GM18526 (cell line): ENCODE data around the gene ALG12.

ENCODE experiments used
- POLR2A ChIP-seq: IDR thresholded peaks from 3 replicates; pipeline ENCODE4 v1.6.1; 2011; ENCODE audit not compliant: insufficient read length; ENCODE audit errors: extremely low read depth

The ALG12 gene

GRCh38 chr22:49869086-49869830 is 49.0 kb downstream of the ALG12 start:
- TF ChIP-seq POLR2A = no peak

DNA sequence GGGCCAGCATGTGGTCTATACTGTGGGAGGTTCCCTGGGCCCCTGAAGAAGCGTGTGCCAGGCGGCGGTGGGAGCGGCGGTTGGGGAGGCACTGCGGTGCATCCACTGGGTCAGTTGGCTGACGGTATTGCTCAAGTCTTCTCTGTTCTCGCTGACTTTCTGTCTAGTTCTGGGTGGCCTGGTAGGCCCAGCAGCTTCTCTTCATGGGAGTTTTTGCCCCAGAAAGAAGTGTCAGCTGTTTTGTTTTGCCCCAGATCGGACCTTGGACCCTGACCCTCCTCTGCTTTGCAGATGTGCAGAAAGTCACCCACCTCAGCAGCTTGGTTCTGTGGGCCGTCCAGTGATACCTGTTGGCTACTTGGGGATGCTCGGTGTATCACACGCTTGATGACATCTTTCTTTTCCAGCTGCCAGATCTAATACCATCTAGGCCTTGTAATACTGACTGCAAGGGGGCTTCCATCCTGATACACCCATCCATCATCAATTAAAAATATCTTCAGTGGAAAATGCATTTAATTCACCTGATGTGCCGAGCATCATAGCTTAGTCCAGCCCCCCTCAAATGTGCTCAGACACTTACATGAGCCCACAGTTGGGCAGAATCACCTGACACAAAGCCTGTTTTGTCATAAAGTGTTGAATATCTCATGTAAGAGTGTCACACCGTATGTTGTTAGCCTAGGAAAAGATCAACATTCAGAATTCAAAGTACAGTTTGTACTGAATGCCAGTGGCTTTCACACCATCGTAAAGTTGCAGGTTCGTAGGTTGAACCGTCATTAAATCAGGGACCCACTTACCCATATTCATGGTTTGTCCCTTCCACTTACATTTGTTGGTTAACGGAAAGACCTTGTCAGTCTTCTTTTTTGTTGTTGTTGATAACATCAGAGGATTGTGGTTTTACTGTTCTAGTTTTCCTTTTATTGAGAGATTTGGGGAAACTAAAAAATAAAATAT is 50.7 kb downstream of the ALG12 start:
- TF ChIP-seq POLR2A = no peak

- no peak for TF ChIP-seq POLR2A
Measured at GRCh38 chr22:49866646-49867045, 51.6 kb downstream of the ALG12 start.

- TF ChIP-seq POLR2A = no peak
Measured at GRCh38 chr22:49866134-49866533, 52.1 kb downstream of the ALG12 start.

GRCh38 chr22:49865156-49865555 is 53.1 kb downstream of the ALG12 start:
- TF ChIP-seq POLR2A = no peak

DNA sequence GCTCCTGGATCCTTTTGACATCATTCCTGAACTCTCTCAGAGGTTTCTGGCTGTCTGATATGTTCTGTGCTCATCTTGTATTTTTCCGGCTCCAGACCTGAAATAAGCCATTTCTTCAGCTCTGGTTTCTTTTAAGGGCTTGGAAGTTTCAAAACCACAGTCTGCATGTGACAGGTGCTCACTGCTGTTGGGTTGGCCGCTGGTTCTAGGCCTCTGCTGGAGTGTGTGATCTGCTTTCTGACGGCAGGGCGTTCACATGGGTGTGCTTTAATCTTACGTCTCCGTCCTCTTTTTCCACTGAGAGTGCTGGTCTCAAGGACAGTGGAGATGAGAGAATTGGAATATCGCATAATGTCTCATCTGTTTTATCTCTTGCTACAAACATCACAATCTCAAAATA is 54.3 kb downstream of the ALG12 start:
- TF ChIP-seq POLR2A = no peak

GRCh38 chr22:49862496-49862776 is 55.8 kb downstream of the ALG12 start:
- TF ChIP-seq POLR2A = no peak

GRCh38 chr22:49861642-49862495 is 56.4 kb downstream of the ALG12 start:
- no peak for TF ChIP-seq POLR2A

- TF ChIP-seq POLR2A = no peak
Measured at GRCh38 chr22:49858827-49859226, 59.4 kb downstream of the ALG12 start.

GRCh38 chr22:49856766-49857618 is 61.2 kb downstream of the ALG12 start:
- no peak for TF ChIP-seq POLR2A

GRCh38 chr22:49856343-49856742 is 61.9 kb downstream of the ALG12 start:
- TF ChIP-seq POLR2A = no peak

DNA sequence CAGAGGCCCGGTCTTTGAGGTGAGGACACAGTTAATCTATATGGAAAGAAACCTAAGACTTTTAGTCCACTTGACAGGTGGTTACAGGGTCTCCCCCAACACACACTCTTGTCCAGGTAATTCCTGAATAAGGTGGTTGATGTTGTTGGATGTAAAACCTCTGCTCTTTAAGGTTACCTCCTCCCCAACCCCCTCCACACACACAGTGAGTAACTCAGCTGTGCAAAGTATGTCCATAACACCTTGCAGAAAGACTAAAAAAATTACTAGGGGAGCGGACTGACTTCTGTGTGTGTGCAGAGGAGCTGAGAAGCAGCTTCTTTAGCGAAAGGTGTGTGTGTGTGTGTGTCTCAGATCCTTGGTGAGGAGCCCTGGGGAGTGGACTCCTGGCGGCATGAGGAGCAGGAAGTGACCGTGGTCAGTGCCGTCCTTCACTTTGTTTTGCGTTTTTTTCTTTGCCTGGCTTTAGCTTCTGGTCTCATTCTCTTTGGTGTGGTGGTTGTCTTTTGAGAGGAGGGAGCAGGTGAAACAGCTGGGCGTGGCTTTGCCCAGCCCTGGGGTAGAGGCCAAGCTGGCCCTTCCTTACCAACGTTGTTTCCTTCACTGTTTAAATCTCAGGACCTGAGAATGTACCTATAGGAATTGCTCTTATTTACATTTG is 62.9 kb downstream of the ALG12 start:
- no peak for TF ChIP-seq POLR2A

GRCh38 chr22:49853981-49854831 is 64.0 kb downstream of the ALG12 start:
- TF ChIP-seq POLR2A = no peak
